H9 (cell line): ENCODE data around the gene NUBP1. TPM values are rescaled to one million over a fixed set of nuclear protein-coding genes. Genes with fewer than 3 reads are reported as not detected.
A peak's percentile ranks its signal among the peaks of the same experiment; 100 is the strongest.

Source experiments
- DNase-seq: peaks from one replicate; pipeline ENCODE4 v3.0.0-alpha.2; 2017
- H2AFZ ChIP-seq: one replicate; pipeline ENCODE4 v1.6.1; 2013; ENCODE audit warnings: mild to moderate bottlenecking, low read length, control low read depth, moderate library complexity
- H2AK5ac ChIP-seq: 2 replicates; pipeline ENCODE4 v1.6.1; 2013; ENCODE audit warnings: low read length, control low read depth, mixed read lengths; ENCODE audit not compliant: insufficient read length
- H2BK120ac ChIP-seq: one replicate; pipeline ENCODE4 v1.6.1; 2013; ENCODE audit warnings: low read depth, mild to moderate bottlenecking, low read length, control low read depth, inconsistent platforms; ENCODE audit not compliant: poor library complexity, severe bottlenecking
- H2BK12ac ChIP-seq: 2 replicates; pipeline ENCODE4 v1.6.1; 2013; ENCODE audit warnings: low read length, control low read depth, mixed read lengths, low read depth; ENCODE audit not compliant: insufficient read length
- H2BK15ac ChIP-seq: 2 replicates; pipeline ENCODE4 v1.6.1; 2013; ENCODE audit warnings: low read depth, low read length, control low read depth
- H2BK20ac ChIP-seq: one replicate; pipeline ENCODE4 v1.6.1; 2013; ENCODE audit warnings: low read depth, mild to moderate bottlenecking, low read length, control low read depth, inconsistent platforms; ENCODE audit not compliant: poor library complexity, severe bottlenecking
- H2BK5ac ChIP-seq: 2 replicates; pipeline ENCODE4 v1.6.1; 2013; ENCODE audit warnings: low read length, control low read depth, mixed read lengths; ENCODE audit not compliant: insufficient read length
- H3K14ac ChIP-seq: 2 replicates; pipeline ENCODE4 v1.6.1; 2013; ENCODE audit warnings: low read length, control low read depth; ENCODE audit not compliant: insufficient read depth
- H3K18ac ChIP-seq: 2 replicates; pipeline ENCODE4 v1.6.1; 2013; ENCODE audit warnings: low read depth, mild to moderate bottlenecking, mixed read lengths, low read length, control low read depth; ENCODE audit not compliant: insufficient read length
- H3K23ac ChIP-seq: 2 replicates; pipeline ENCODE4 v1.6.1; 2013; ENCODE audit warnings: low read length, control low read depth, mixed read lengths, low read depth; ENCODE audit not compliant: insufficient read length
- H3K23me2 ChIP-seq: 2 replicates; pipeline ENCODE4 v1.6.1; 2013; ENCODE audit warnings: low read depth, mild to moderate bottlenecking, mixed read lengths, low read length, control low read depth; ENCODE audit not compliant: insufficient read length, poor library complexity, severe bottlenecking
- H3K27ac ChIP-seq: 2 replicates; pipeline ENCODE4 v1.5.1; 2013; ENCODE audit warnings: low read length, control low read depth, mixed read lengths, low read depth; ENCODE audit not compliant: insufficient read length
- H3K27me3 ChIP-seq: 2 replicates; pipeline ENCODE4 v1.6.1; 2013; ENCODE audit warnings: low read length, control low read depth, inconsistent platforms; ENCODE audit not compliant: insufficient read depth
- H3K4ac ChIP-seq: 2 replicates; pipeline ENCODE4 v1.6.1; 2013; ENCODE audit warnings: low read depth, mild to moderate bottlenecking, control low read depth, inconsistent platforms, low read length, moderate library complexity
- H3K4me1 ChIP-seq: 2 replicates; pipeline ENCODE4 v1.6.1; 2013; ENCODE audit warnings: low read length, control low read depth, inconsistent platforms; ENCODE audit not compliant: insufficient read depth
- H3K4me2 ChIP-seq: 2 replicates; pipeline ENCODE4 v1.6.1; 2013; ENCODE audit warnings: low read length, control low read depth, mixed read lengths; ENCODE audit not compliant: insufficient read length, insufficient read depth
- H3K56ac ChIP-seq: 2 replicates; pipeline ENCODE4 v1.6.1; 2013; ENCODE audit warnings: low read depth, mild to moderate bottlenecking, mixed read lengths, low read length, control low read depth; ENCODE audit not compliant: insufficient read length
- H3K79me1 ChIP-seq: 2 replicates; pipeline ENCODE4 v1.6.1; 2013; ENCODE audit warnings: low read depth, mild to moderate bottlenecking, moderate library complexity, low read length, control low read depth, inconsistent platforms; ENCODE audit not compliant: insufficient read depth, poor library complexity, severe bottlenecking
- H3K79me2 ChIP-seq: 2 replicates; pipeline ENCODE4 v1.6.1; 2013; ENCODE audit warnings: low read length, control low read depth, inconsistent platforms; ENCODE audit not compliant: insufficient read depth
- H3K9ac ChIP-seq: 2 replicates; pipeline ENCODE4 v1.6.1; 2013; ENCODE audit warnings: low read length, control low read depth, mixed read lengths; ENCODE audit not compliant: insufficient read length; ENCODE audit errors: extremely low read depth
- H3K9me3 ChIP-seq: one replicate; pipeline ENCODE4 v1.6.1; 2013; ENCODE audit warnings: low read depth, low read length, inconsistent platforms; ENCODE audit not compliant: control insufficient read depth
- H3T11ph ChIP-seq: one replicate; pipeline ENCODE4 v1.6.1; 2013; ENCODE audit warnings: mild to moderate bottlenecking, low read length, control low read depth, inconsistent platforms
- H4K20me1 ChIP-seq: one replicate; pipeline ENCODE4 v1.6.1; 2013; ENCODE audit not compliant: control insufficient read depth, insufficient read length, insufficient read depth
- H4K5ac ChIP-seq: 2 replicates; pipeline ENCODE4 v1.6.1; 2013; ENCODE audit warnings: low read depth, mild to moderate bottlenecking, mixed read lengths, low read length, control low read depth; ENCODE audit not compliant: insufficient read length
- H4K8ac ChIP-seq: replicated peaks from 2 replicates; pipeline ENCODE4 v1.6.1; 2013; ENCODE audit warnings: low read length, control low read depth, mixed read lengths, low read depth; ENCODE audit not compliant: insufficient read length
- H4K91ac ChIP-seq: 2 replicates; pipeline ENCODE4 v1.6.1; 2013; ENCODE audit warnings: low read depth, mild to moderate bottlenecking, moderate library complexity, mixed read lengths, low read length, control low read depth; ENCODE audit not compliant: insufficient read length
- H3K27ac Mint-ChIP-seq, 3 experiments: 2 replicates in 2 of 3; 3 replicates in 1 of 3; pipeline ENCODE4 v1.8.0; 2020 to 2021; ENCODE audit warnings: mixed read lengths in 3 of 3, mild to moderate bottlenecking in 1 of 3, moderate library complexity in 1 of 3
- H3K27me3 Mint-ChIP-seq: 2 replicates; pipeline ENCODE4 v1.8.0; 2021; ENCODE audit warnings: low read depth, mild to moderate bottlenecking, moderate library complexity, mixed read lengths
- H3K36me3 Mint-ChIP-seq, 3 experiments: 2 replicates in 2 of 3; 3 replicates in 1 of 3; pipeline ENCODE4 v1.8.0; 2020 to 2021; ENCODE audit warnings: low read depth in 3 of 3, mixed read lengths in 3 of 3; ENCODE audit not compliant: insufficient read depth in 1 of 3
- H3K4me1 Mint-ChIP-seq, 2 experiments: 2 replicates each; pipeline ENCODE4 v1.8.0; 2020; ENCODE audit warnings: mixed read lengths in 2 of 2
- H3K4me3 Mint-ChIP-seq, 2 experiments: 2 replicates in 1 of 2; 3 replicates in 1 of 2; pipeline ENCODE4 v1.8.0; 2020 to 2021; ENCODE audit warnings: mild to moderate bottlenecking in 2 of 2, mixed read lengths in 2 of 2, moderate library complexity in 1 of 2
- H3K9me3 Mint-ChIP-seq, 2 experiments: 2 replicates in 1 of 2; 3 replicates in 1 of 2; pipeline ENCODE4 v1.8.0; 2020; ENCODE audit warnings: mild to moderate bottlenecking in 2 of 2, mixed read lengths in 2 of 2, moderate library complexity in 1 of 2
- WGBS: extraction: QIAGEN DNeasy Blood & Tissue Kit; methylation state at CpG from one replicate; pipeline ENCODE4 v1.1.7; 2013; ENCODE audit warnings: missing lambda C conversion rate, low lambda C conversion rate, mixed read lengths; ENCODE audit not compliant: insufficient read length; ENCODE audit errors: extremely low coverage; 5-methylcytosine and 5-hydroxymethylcytosine counted together
- total RNA-seq: library from RNA; stranded (reverse); gene quantifications from 2 replicates; pipeline ENCODE4 v1.2.1, GENCODE V29; 2021
- TF ChIP-seq, protein P1 (sequence below): fragments of 200-600 bp; sonication (generic); conservative IDR thresholded peaks from 3 replicates; pipeline ENCODE4 v1.8.0; 2021; ENCODE audit warnings: antibody characterized with exemption, mild to moderate bottlenecking

Gene NUBP1
- total RNA-seq, 1 experiment from 2014 or later, result 36.5 TPM

DNA sequence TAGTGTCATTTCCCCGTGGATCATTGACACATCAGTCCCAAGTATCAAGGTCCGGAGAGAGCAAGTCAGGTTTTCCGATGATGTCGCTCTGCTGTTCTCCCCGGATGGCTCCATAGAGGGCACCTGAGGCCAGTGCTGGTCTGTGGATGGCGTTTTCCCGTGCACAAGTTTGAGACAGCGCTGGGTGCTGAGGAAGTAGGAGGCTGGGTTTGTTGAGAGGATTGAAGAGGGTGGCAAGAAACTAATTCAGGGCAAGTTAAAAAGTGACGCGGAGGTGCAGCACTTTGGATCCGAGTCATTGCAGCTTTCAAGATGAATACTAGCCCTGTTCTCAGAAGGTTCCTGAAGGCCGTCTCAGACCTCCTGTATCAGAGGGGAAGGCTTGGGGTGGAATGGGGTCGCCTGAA is 7.7 kb downstream of the NUBP1 start:
- Histone ChIP-seq H3K4ac (no peak overlapping the region), H3K9ac (no peak overlapping the region), H3K23ac (no peak overlapping the region), H4K91ac (no peak overlapping the region), H4K5ac (no peak overlapping the region), H2BK12ac (no peak overlapping the region), H3K56ac (no peak overlapping the region), H4K8ac (no peak overlapping the region), H3K4me2 (no peak overlapping the region), H2AK5ac (no peak overlapping the region), H3K27me3 (no peaks in the 10 kb centered on the region), H2BK120ac (no peak overlapping the region), H3K9me3 (no peaks in the 10 kb centered on the region), H2BK15ac (no peak overlapping the region), H3K79me1 (no peaks in the 10 kb centered on the region), H3K27ac (no peak overlapping the region), H3K4me1 (no peaks in the 10 kb centered on the region), H2BK20ac (no peak overlapping the region), H3K23me2 (no peaks in the 10 kb centered on the region), H3K79me2 (no peaks in the 10 kb centered on the region; the same call in 1 of the 2 replicates), H3T11ph (no peak overlapping the region), H2BK5ac (no peak overlapping the region), H2AFZ (no peak overlapping the region), H4K20me1 (no peaks in the 10 kb centered on the region), H3K14ac (no peak overlapping the region), H3K18ac (no peak overlapping the region)
- Mint-ChIP-seq H3K4me3 (no peak overlapping the region), H3K27me3 (no peaks in the 10 kb centered on the region), H3K4me1 (no peaks in the 10 kb centered on the region), H3K36me3 (peaks cover 0 to 49% (median 4%) of the 10 kb centered on the region in 3 experiments; a peak in 4 of 7 replicates), H3K9me3 (no peaks in the 10 kb centered on the region), H3K27ac (peak overlapping the region in 1 of 3 experiments; percentile 27; a peak in 2 of 7 replicates)
- TF ChIP-seq, protein P1, sequence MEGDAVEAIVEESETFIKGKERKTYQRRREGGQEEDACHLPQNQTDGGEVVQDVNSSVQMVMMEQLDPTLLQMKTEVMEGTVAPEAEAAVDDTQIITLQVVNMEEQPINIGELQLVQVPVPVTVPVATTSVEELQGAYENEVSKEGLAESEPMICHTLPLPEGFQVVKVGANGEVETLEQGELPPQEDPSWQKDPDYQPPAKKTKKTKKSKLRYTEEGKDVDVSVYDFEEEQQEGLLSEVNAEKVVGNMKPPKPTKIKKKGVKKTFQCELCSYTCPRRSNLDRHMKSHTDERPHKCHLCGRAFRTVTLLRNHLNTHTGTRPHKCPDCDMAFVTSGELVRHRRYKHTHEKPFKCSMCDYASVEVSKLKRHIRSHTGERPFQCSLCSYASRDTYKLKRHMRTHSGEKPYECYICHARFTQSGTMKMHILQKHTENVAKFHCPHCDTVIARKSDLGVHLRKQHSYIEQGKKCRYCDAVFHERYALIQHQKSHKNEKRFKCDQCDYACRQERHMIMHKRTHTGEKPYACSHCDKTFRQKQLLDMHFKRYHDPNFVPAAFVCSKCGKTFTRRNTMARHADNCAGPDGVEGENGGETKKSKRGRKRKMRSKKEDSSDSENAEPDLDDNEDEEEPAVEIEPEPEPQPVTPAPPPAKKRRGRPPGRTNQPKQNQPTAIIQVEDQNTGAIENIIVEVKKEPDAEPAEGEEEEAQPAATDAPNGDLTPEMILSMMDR, result peak; percentile 33; the same call in 2 of the 3 replicates
- no peak for DNase-seq
- WGBS, result no CpG with 5 or more reads among the region's 13 CpGs
